ENCODE results near the gene AQP12B. TPM values are rescaled to one million over a fixed set of nuclear protein-coding genes. Genes with fewer than 3 reads are reported as not detected.

The AQP12B gene
- total and polyA plus RNA-seq, 10 of the 15 experiments (the other 5 are each of a cell fraction or from before 2014, with no cell fraction given): not detected

- no peaks in the 10 kb centered on the region; a peak in 1 of 4 replicates for H3K27me3 ChIP-seq (replicated peaks in 1 of 2; ENCODE audit: control insufficient read depth in 2 of 2, insufficient read depth in 2 of 2, low read length in 1 of 2)
- ChIA-PET POLR2A (no interaction called here), RAD21 (ENCODE audit: unreplicated experiment) (no interaction called here), SMC1A (ENCODE audit: uncharacterized antibody, unreplicated experiment) (no interaction called here), CTCF (no interaction called here)
- TF ChIP-seq PAX8 (IDR thresholded peaks at IDR 0.05): no peak
- no peak for TF ChIP-seq PBX3 (IDR thresholded peaks at IDR 0.05; ENCODE audit: insufficient replicate concordance, low read depth, low read length)
- TF ChIP-seq NFXL1 (IDR thresholded peaks at IDR 0.05; ENCODE audit: borderline replicate concordance): no peak
- TF ChIP-seq NFIC (IDR thresholded peaks at IDR 0.05; ENCODE audit: low read depth, low read length): no peak
- TF ChIP-seq RAD21 (IDR thresholded peaks at IDR 0.05; ENCODE audit: insufficient read depth, low read depth, low read length): no peak
- TF ChIP-seq SIN3A (IDR thresholded peaks at IDR 0.05; ENCODE audit: low read depth, low read length): no peak
- no peak for TF ChIP-seq SP1 (IDR thresholded peaks at IDR 0.05; ENCODE audit: low read depth, low read length)
- TF ChIP-seq IKZF2 (IDR thresholded peaks at IDR 0.05): no peak
- TF ChIP-seq BMI1 (IDR thresholded peaks at IDR 0.05; ENCODE audit: borderline replicate concordance): no peak
- TF ChIP-seq KDM1A (IDR thresholded peaks at IDR 0.05; ENCODE audit: borderline replicate concordance): no peak
- no peak for TF ChIP-seq MEF2B (IDR thresholded peaks at IDR 0.05; ENCODE audit: partially characterized antibody, poor library complexity, severe bottlenecking)
- no peak for TF ChIP-seq FOXM1 (IDR thresholded peaks at IDR 0.05; ENCODE audit: low read depth, low read length)
- TF ChIP-seq, protein P1, sequence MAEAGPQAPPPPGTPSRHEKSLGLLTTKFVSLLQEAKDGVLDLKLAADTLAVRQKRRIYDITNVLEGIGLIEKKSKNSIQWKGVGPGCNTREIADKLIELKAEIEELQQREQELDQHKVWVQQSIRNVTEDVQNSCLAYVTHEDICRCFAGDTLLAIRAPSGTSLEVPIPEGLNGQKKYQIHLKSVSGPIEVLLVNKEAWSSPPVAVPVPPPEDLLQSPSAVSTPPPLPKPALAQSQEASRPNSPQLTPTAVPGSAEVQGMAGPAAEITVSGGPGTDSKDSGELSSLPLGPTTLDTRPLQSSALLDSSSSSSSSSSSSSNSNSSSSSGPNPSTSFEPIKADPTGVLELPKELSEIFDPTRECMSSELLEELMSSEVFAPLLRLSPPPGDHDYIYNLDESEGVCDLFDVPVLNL (IDR thresholded peaks at IDR 0.05; ENCODE audit: low read depth, low read length): no peak
- TF ChIP-seq IKZF1 (conservative IDR thresholded peaks at IDR 0.05): no peak
- H3K4me3 ChIP-seq: no peak overlapping the region
- H3K4me2 ChIP-seq (ENCODE audit: control insufficient read depth, insufficient read depth): no peak overlapping the region
- no peak overlapping the region for H3K9ac ChIP-seq (ENCODE audit: control insufficient read depth, insufficient read depth, low read length)
- no peak overlapping the region for H3K27ac ChIP-seq (ENCODE audit: control insufficient read depth, insufficient read depth)
- no peak for ATAC-seq
- no peak for FAIRE-seq
- WGBS (ENCODE audit: insufficient coverage, insufficient replicate concordance, low lambda C conversion rate, missing lambda C conversion rate): 5% methylated on average over 1 of the region's 1 CpG
- intact Hi-C loops (cut with micrococcal nuclease; ENCODE audit: unreplicated experiment) (no loop called here), in situ Hi-C loops (cut with MboI) (no loop called here)
- BruUV-seq (replicated peaks): no TSS peak
- no peaks in the 10 kb centered on the region for H3K4me1 ChIP-seq (ENCODE audit: control insufficient read depth, insufficient read depth, low read length)
- no peak for DNase-seq (ENCODE audit: low read depth, low spot score)
- no peaks in the 10 kb centered on the region for H4K20me1 ChIP-seq (ENCODE audit: control insufficient read depth, insufficient read depth)
- peaks cover 2% of the 10 kb centered on the region; the same call in 1 of the 3 replicates for H3K9me3 ChIP-seq (replicated peaks; ENCODE audit: control insufficient read depth, insufficient read depth, low read length)
- no peak overlapping the region for H2AFZ ChIP-seq (ENCODE audit: control insufficient read depth, low read depth, low read length)
- no peaks in the 10 kb centered on the region for H3K79me2 ChIP-seq (ENCODE audit: control insufficient read depth, insufficient read depth, low read length)
- no peaks in the 10 kb centered on the region for H3K36me3 ChIP-seq (ENCODE audit: control insufficient read depth in 2 of 2, insufficient read depth in 2 of 2, low read length in 1 of 2)
Measured at GRCh38 chr2:240664622-240665021, 18.1 kb downstream of the AQP12B start.
